RWPE2 (cell line): ENCODE results near the gene UGT1A1.

Experiments used
- ATAC-seq: fragments of 200-7000 bp; cut with Tn5 transposase; 3 replicates; pipeline ENCODE4 v1.9.1; 2021; ENCODE audit warnings: low read depth
- DNase-seq: peaks from one replicate; pipeline ENCODE4 v3.0.0-alpha.2; 2020; ENCODE audit warnings: low spot score
- H3K27ac ChIP-seq: fragments of 450-650 bp; 2 replicates; pipeline ENCODE4 v1.5.1; 2017; ENCODE audit warnings: mild to moderate bottlenecking; ENCODE audit not compliant: poor library complexity, severe bottlenecking
- H3K27me3 ChIP-seq: fragments of 250-450 bp; sonication (Bioruptor Pico); 2 replicates; pipeline ENCODE4 v1.5.1; 2021; ENCODE audit warnings: mild to moderate bottlenecking, moderate library complexity; ENCODE audit not compliant: insufficient read depth, poor library complexity, severe bottlenecking
- H3K36me3 ChIP-seq: fragments of 250-450 bp; sonication (Bioruptor Pico); 2 replicates; pipeline ENCODE4 v1.5.1; 2020; ENCODE audit warnings: low read depth, mild to moderate bottlenecking, moderate library complexity
- H3K4me1 ChIP-seq: fragments of 250-450 bp; sonication (Bioruptor Pico); 2 replicates; pipeline ENCODE4 v1.5.1; 2021; ENCODE audit warnings: mild to moderate bottlenecking, moderate library complexity; ENCODE audit not compliant: insufficient read depth, poor library complexity, severe bottlenecking
- H3K4me3 ChIP-seq: fragments of 250-450 bp; sonication (Bioruptor Pico); 2 replicates; pipeline ENCODE4 v1.5.1; 2021; ENCODE audit warnings: mild to moderate bottlenecking, moderate library complexity; ENCODE audit not compliant: severe bottlenecking
- H3K9me3 ChIP-seq: fragments of 250-450 bp; sonication (Bioruptor Pico); 2 replicates; pipeline ENCODE4 v1.5.1; 2021; ENCODE audit warnings: mild to moderate bottlenecking, moderate library complexity; ENCODE audit not compliant: severe bottlenecking
- TF ChIP-seq, protein P1 (sequence below): fragments of 450-650 bp; IDR thresholded peaks from one replicate; pipeline ENCODE4 v1.5.1; 2017; ENCODE audit warnings: mild to moderate bottlenecking, moderate library complexity; ENCODE audit not compliant: poor library complexity, severe bottlenecking

The UGT1A1 gene

DNA sequence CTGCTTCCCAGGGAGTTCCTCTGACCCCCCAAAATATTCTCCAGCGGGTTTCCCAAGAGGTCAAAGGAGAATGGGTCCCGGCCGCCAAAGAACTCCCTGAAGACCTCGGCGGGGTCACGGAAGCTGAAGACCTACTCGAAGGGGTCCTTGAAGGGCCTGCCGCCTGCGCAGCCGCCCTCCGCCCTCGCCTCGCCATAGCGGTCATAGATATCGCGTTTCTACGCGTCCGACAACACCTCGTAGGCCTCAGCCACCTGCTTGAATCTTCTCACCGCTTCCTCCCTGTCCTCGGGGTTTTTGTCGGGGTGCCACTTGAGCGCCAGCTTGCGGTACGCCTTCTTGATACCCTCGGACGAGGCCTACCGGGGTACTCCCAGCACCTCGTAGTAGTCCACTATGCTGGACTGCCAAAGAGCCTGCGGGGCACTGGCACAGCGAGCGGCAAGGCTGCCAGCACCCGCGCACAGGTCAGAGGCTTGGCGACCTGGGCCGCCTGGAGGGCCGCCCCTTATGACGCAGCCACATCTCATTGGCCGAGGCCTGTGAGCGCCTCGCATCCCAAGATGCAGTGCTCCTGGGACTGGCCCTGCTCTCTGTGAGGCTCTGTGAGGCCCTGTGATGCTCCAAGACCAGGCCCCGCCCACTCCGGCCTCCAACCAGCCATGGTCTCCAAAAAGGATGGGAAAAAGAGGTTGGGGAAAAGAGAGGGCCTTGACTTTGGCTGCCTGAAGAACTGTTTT lies 5.0 kb upstream of the UGT1A1 start:
- no peak overlapping the region for H3K27ac ChIP-seq
- ATAC-seq (no peak), DNase-seq (no peak)
- H3K4me1 ChIP-seq, result no peaks in the 10 kb centered on the region
- H3K4me3 ChIP-seq, result no peak overlapping the region
- no peaks in the 10 kb centered on the region for H3K36me3 ChIP-seq
- no peaks in the 10 kb centered on the region for H3K9me3 ChIP-seq
- H3K27me3 ChIP-seq, result no peaks in the 10 kb centered on the region
- TF ChIP-seq, protein P1, sequence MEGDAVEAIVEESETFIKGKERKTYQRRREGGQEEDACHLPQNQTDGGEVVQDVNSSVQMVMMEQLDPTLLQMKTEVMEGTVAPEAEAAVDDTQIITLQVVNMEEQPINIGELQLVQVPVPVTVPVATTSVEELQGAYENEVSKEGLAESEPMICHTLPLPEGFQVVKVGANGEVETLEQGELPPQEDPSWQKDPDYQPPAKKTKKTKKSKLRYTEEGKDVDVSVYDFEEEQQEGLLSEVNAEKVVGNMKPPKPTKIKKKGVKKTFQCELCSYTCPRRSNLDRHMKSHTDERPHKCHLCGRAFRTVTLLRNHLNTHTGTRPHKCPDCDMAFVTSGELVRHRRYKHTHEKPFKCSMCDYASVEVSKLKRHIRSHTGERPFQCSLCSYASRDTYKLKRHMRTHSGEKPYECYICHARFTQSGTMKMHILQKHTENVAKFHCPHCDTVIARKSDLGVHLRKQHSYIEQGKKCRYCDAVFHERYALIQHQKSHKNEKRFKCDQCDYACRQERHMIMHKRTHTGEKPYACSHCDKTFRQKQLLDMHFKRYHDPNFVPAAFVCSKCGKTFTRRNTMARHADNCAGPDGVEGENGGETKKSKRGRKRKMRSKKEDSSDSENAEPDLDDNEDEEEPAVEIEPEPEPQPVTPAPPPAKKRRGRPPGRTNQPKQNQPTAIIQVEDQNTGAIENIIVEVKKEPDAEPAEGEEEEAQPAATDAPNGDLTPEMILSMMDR, result no peak

DNA sequence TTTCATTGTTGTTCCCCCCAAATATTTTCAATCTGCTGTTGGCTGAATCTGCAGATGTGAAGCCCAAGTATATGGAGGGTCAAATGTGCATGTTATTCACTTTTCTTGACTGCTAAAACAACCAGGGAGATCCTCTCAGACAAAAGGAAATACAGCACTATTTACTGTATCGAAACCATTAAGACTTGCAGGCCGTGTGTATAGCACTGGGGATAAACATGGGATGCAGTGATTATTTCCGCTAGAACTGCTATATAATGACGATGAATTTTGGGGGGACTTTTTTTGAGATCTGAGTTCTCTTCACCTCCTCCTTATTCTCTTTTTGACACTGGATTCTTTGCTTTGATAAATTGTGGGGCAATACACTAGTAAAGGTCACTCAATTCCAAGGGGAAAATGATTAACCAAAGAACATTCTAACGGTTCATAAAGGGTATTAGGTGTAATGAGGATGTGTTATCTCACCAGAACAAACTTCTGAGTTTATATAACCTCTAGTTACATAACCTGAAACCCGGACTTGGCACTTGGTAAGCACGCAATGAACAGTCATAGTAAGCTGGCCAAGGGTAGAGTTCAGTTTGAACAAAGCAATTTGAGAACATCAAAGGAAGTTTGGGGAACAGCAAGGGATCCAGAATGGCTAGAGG lies 3.5 kb upstream of the UGT1A1 start:
- TF ChIP-seq, protein P1, result no peak
- Histone ChIP-seq H3K27ac (no peak overlapping the region), H3K27me3 (no peaks in the 10 kb centered on the region), H3K36me3 (no peaks in the 10 kb centered on the region), H3K4me1 (peaks cover 7% of the 10 kb centered on the region), H3K9me3 (no peaks in the 10 kb centered on the region), H3K4me3 (no peak overlapping the region)
- DNase-seq, result no peak
- ATAC-seq, result no peak

DNA sequence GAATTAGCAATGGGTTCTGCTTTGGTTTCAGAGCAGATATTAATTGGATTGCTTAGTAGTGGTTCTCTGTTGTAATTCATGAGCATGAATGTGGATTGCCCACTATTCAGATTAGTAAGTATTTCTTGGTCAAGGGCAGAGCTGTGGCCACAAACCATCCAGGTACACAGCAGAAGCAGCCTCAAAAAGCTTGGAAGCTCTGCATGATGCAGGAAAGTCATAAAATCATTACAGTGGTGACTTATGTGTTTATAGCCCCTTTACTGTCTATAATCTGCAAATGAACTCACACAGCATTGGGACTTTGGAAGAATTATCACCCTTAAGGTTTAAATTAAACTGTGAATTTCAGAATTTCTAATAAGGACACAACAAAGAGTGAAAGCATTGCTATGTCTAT lies 1.9 kb upstream of the UGT1A1 start:
- Histone ChIP-seq H3K27me3 (no peaks in the 10 kb centered on the region), H3K9me3 (no peaks in the 10 kb centered on the region), H3K27ac (no peak overlapping the region), H3K4me1 (peaks cover 9% of the 10 kb centered on the region), H3K4me3 (no peak overlapping the region), H3K36me3 (no peaks in the 10 kb centered on the region)
- DNase-seq (no peak), ATAC-seq (no peak)
- TF ChIP-seq, protein P1, result no peak

DNA sequence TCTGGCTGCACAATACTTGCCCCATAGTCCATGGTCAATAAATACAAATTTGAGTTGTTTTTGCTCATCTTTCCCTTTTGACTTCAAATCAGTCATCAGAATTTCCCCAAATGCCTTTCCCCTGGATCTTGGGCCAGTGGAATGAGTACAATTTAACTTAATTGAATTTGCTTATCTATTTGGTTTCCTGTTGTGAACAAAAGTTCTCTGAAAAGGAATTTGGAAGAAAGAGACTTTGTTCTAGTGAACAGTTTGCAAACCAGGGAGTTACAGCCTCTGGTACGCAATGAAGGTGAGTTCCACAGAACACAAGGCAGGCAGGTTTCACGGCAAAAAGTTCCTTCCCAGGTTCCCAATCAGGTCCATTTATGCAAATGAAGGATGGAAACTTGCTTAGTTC lies 1.2 kb upstream of the UGT1A1 start:
- ATAC-seq (no peak), DNase-seq (no peak)
- no peaks in the 10 kb centered on the region for H3K27me3 ChIP-seq
- peaks cover 9% of the 10 kb centered on the region for H3K4me1 ChIP-seq
- TF ChIP-seq, protein P1, result no peak
- H3K9me3 ChIP-seq, result no peaks in the 10 kb centered on the region
- H3K4me3 ChIP-seq, result no peak overlapping the region
- no peaks in the 10 kb centered on the region for H3K36me3 ChIP-seq
- H3K27ac ChIP-seq, result no peak overlapping the region
